ENCODE results near the gene HOXD9.

GRCh38 chr2:176123411-176124109 is 1.0 kb downstream of the HOXD9 start:
- peak; percentile 76 for TF ChIP-seq EZH2 (IDR thresholded peaks at IDR 0.05; ENCODE audit: low read length)
- no peak for TF ChIP-seq CTCF (optimal IDR thresholded peaks at IDR 0.05 in 1 of 3, IDR thresholded peaks at IDR 0.05 in 1 of 3, conservative IDR thresholded peaks at IDR 0.05 in 1 of 3; ENCODE audit: extremely low read depth in 1 of 3, insufficient read depth in 2 of 3, low read length in 3 of 3)
